HG03469 (cell line): ENCODE measurements around the gene MGAT4C.
A peak's percentile ranks its signal among the peaks of the same experiment; 100 is the strongest.

ENCODE experiments used
- ATAC-seq: cut with Tn5 transposase; IDR thresholded peaks from one replicate; pipeline ENCODE4 v1.9.1; 2021; ENCODE audit warnings: mild to moderate bottlenecking, moderate library complexity, moderate number of reproducible peaks; ENCODE audit not compliant: unreplicated experiment

MGAT4C gene

DNA sequence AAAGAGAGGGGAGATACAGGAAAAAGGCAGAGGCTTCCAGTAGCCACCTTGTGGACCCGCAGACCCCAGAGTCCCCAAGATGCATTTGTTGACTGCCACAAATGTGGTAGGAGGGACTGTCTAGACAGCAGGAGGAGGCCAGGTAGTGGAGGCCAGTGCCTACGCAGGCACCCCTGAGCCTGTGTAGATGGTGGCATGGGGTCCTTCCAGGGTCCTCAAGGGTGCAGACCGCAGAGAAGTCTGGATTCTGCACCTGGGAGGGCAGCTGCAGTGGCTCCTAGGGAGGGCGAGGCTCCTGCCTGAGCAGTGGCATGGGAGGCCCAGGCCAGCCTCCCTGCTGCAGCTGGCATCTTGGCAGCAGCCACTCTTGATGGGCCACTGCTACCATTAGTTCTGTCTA is 262.4 kb downstream of the MGAT4C start:
- ATAC-seq = no peak

DNA sequence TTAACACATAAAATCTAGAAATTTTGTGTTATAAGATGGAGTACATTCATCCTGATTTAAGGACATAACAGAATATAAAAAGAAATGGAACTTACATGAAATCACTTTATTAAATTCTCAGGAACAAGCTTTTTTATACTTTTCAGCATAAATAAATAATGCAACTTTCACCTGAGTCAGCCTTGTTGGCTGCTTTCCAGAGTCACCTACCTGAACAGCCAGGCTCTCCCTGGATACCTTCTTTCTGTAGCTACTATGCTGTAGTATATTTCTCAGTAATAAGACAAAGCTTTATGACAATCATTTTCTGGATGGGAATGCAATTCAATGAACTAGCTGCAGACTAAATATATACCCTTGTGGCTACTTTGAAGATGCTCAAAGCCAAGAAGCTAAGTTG is 270.2 kb downstream of the MGAT4C start:
- ATAC-seq = no peak

DNA sequence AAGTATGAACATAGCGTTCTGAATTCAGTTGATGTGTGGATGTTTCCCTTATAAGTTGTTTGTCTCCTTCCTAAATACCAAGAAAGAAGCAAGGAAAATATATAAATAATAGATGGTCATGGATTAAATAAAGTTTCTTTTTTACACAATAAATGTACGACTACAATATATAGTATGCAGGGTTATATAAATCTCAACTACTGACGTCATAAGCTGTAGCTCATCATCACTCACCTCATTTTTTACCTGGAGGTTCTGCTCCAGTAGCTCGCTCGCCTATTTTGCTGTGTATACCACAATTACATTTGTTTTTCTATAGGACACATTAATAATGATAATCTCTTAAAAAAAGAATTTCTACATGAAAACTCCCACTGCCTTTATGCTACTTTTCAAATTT is 272.6 kb downstream of the MGAT4C start:
- no peak for ATAC-seq

- ATAC-seq = no peak
Measured at GRCh38 chr12:85979641-85980040, 276.6 kb downstream of the MGAT4C start.

DNA sequence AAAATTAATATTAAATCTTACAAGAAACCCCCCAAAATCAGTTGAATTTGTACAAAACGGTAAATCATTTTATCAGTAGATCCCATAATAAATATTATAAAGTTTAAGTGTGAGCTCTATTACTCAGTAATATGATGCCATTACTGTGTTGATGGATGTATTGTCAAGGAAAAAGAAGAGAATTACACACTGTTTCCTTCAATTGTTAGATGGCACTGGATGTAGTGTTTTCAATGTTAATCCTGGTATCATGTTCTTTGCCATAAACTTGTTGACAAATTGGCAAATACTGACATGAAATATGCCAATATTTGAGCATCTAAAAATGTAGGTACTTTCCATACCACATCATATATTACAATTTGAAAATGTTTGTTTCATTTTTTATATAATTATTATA is 280.5 kb downstream of the MGAT4C start:
- ATAC-seq = no peak

DNA sequence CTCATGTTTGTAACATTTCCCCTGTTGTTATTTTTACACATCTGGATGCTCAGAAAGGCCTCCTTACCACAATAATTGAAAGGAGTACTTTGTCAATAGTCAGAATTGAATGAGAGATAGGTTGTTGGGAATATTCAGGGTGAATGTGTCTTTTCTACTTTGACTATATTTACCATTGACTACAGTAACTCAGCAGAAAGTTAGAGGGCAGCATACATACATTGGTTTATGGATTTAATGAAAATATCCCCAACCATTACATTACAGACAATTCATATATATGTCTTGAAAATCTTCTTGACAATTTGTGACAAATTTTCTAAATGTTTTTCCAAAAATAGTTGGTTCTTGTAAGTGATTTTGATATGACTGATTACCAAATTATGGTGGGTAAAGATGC is 284.4 kb downstream of the MGAT4C start:
- ATAC-seq = no peak

- no peak for ATAC-seq
Measured at GRCh38 chr12:85968606-85969005, 287.6 kb downstream of the MGAT4C start.

- no peak for ATAC-seq
Measured at GRCh38 chr12:85963326-85963725, 292.9 kb downstream of the MGAT4C start.

DNA sequence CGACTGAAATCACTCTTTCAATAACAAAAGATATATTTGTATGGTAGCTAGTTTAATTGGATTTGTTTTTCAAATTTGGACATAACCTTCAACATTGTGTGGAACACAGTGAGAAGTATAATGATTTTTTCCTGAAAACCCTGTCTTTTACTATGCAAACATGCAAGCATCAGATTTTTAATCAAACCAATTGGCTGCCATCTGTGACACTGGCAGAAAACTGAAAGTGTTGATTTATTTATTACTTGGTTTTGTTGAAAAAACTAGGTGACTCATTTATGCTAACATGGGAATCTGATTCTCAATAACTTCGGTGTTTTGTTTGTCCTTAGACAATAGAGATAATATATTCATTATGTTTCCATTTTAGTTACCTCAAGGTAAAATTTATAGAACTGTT is 300.1 kb downstream of the MGAT4C start:
- ATAC-seq = no peak

- no peak for ATAC-seq
Measured at GRCh38 chr12:85955127-85955526, 301.1 kb downstream of the MGAT4C start.

DNA sequence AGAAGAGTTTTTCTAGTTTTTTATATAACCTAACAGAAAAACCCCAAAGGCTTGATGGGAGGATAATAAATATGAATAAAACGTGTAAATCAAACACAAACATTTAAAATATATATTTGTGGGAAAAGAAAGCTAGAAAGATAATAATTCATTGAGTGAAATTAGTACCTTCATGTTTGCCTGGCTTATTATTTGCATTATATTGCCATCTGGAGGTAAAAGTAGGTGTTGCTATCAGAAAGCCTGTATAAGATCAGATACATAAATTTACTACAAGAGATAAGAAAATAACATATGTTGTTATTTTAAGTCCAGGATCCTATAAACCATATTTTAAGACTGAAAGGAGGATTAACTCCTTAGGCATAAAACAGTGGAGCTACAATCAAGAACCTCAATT is 304.4 kb downstream of the MGAT4C start:
- no peak for ATAC-seq

GRCh38 chr12:85949253-85949652 is 306.9 kb downstream of the MGAT4C start:
- ATAC-seq = no peak

GRCh38 chr12:85948340-85948739 is 307.9 kb downstream of the MGAT4C start:
- ATAC-seq = no peak

- ATAC-seq = no peak
Measured at GRCh38 chr12:85947286-85947685, 308.9 kb downstream of the MGAT4C start.

- no peak for ATAC-seq
Measured at GRCh38 chr12:85946375-85946774, 309.8 kb downstream of the MGAT4C start.

GRCh38 chr12:85927166-85927565 is 329.0 kb downstream of the MGAT4C start:
- no peak for ATAC-seq

- ATAC-seq = no peak
Measured at GRCh38 chr12:85923767-85924331, 332.3 kb downstream of the MGAT4C start.

GRCh38 chr12:85920324-85920947 is 335.8 kb downstream of the MGAT4C start:
- ATAC-seq = peak; percentile 77
